Esophagus squamous epithelium (tissue), 5 donors: ENCODE results near the gene ADGRG3. TPM values are rescaled to one million over a fixed set of nuclear protein-coding genes. Genes with fewer than 3 reads are reported as not detected.

Experiments used
- DNase-seq: peaks from one replicate; lab custom pipeline; 2025; lab: John Stamatoyannopoulos, UW
- H3K27ac ChIP-seq, 4 donors: fragments of 200-600 bp; sonication (generic); one replicate each; pipeline ENCODE4 v1.5.1; 2016 to 2019; ENCODE audit warnings: mild to moderate bottlenecking in 1 of 4
- H3K27me3 ChIP-seq, 4 donors: fragments of 200-600 bp; sonication (generic); 1 replicate in 3 of 4; 2 replicates in 1 of 4; pipeline versions ENCODE4 v1.5.1 to v1.6.0; 2017 to 2021; ENCODE audit warnings: antibody characterized with exemption in 1 of 4
- H3K36me3 ChIP-seq, 3 donors: fragments of 200-600 bp; sonication (generic); one replicate each; pipeline ENCODE4 v1.5.1; 2016 to 2019
- H3K4me1 ChIP-seq, 3 donors: fragments of 200-600 bp; sonication (generic); one replicate each; pipeline ENCODE4 v1.5.1; 2017 to 2019
- H3K4me3 ChIP-seq, 4 donors: fragments of 200-600 bp; sonication (generic); 1 replicate in 3 of 4; 2 replicates in 1 of 4; pipeline ENCODE4 v1.5.1; 2016 to 2019; ENCODE audit warnings: mild to moderate bottlenecking in 2 of 4, moderate library complexity in 1 of 4
- H3K9me3 ChIP-seq, 3 donors: fragments of 200-600 bp; sonication (generic); one replicate each; pipeline ENCODE4 v1.5.1; 2016 to 2019
- CTCF ChIP-seq, 6 experiments: fragments of 450-650 bp in 4 of 6; fragments of 200-600 bp in 2 of 6; sonication (generic) in 2 of 6; IDR thresholded peaks; one replicate each; pipeline ENCODE4 v1.5.1; 2016 to 2019; ENCODE audit warnings: antibody characterized with exemption in 6 of 6, mild to moderate bottlenecking in 4 of 6, moderate library complexity in 4 of 6
- POLR2A ChIP-seq, 4 donors: fragments of 450-650 bp; IDR thresholded peaks; one replicate each; pipeline ENCODE4 v1.6.1; 2017; ENCODE audit warnings: antibody characterized with exemption in 4 of 4, mild to moderate bottlenecking in 4 of 4, moderate library complexity in 3 of 4
- WGBS, 2 donors: methylation state at CpG; one replicate each; pipeline ENCODE4 v1.1.5; 2018; 5-methylcytosine and 5-hydroxymethylcytosine counted together
- intact Hi-C: fragments of 100-400 bp; cut with DNase I; formaldehyde crosslinking; loops from one replicate; pipeline ENCODE4 v1.15.0; 2022
- total RNA-seq, 4 donors: library from RNA; depleted of rRNA; stranded (reverse); fragments of >200 nt; gene quantifications; one replicate each; pipeline ENCODE4 v1.1.0, GENCODE V29; 2016
- donor health status: DM: yes; HTN: yes; CAD: no.

ADGRG3 gene
- total RNA-seq, 4 donors from 2014 or later = 1.5 to 3.9 (median 2.1) TPM; not detected in 1

- DNase-seq = no peak
- no peaks in the 10 kb centered on the region for H3K4me1 ChIP-seq
- WGBS, 2 donors = 43 to 75% methylated on average over 4 of the region's 4 CpGs
- no peaks in the 10 kb centered on the region for H3K36me3 ChIP-seq
- H3K4me3 ChIP-seq = no peak overlapping the region
- no peaks in the 10 kb centered on the region for H3K9me3 ChIP-seq
- H3K27me3 ChIP-seq = peaks cover 0 to 19% (median 0%) of the 10 kb centered on the region in 4 donors
- TF ChIP-seq CTCF (IDR thresholded peaks at IDR 0.05) (no peak), POLR2A (IDR thresholded peaks at IDR 0.05) (no peak)
- no peak overlapping the region for H3K27ac ChIP-seq
- intact Hi-C loops = no loop called here
These were observed 18.5 kb downstream of the ADGRG3 start for GRCh38 chr16:57686577-57686976.

- H3K9me3 ChIP-seq = no peaks in the 10 kb centered on the region
- no peak for DNase-seq
- no peaks in the 10 kb centered on the region for H3K4me1 ChIP-seq
- H3K4me3 ChIP-seq = no peak overlapping the region
- intact Hi-C loops = no loop called here
- H3K27ac ChIP-seq = no peak overlapping the region
- no peak for TF ChIP-seq CTCF (IDR thresholded peaks at IDR 0.05)
- TF ChIP-seq POLR2A (IDR thresholded peaks at IDR 0.05) = no peak
- H3K27me3 ChIP-seq = peaks cover 0 to 19% (median 0%) of the 10 kb centered on the region in 4 donors
- WGBS, 2 donors = 84 to 91% methylated on average over 3 of the region's 3 CpGs
- no peaks in the 10 kb centered on the region for H3K36me3 ChIP-seq
These were observed 19.3 kb downstream of the ADGRG3 start for GRCh38 chr16:57687363-57687929.

GRCh38 chr16:57688487-57688986 is 20.4 kb downstream of the ADGRG3 start:
- no peak overlapping the region for H3K4me3 ChIP-seq
- intact Hi-C loops = no loop called here
- TF ChIP-seq POLR2A (IDR thresholded peaks at IDR 0.05) = no peak
- H3K4me1 ChIP-seq = no peaks in the 10 kb centered on the region
- H3K9me3 ChIP-seq = no peaks in the 10 kb centered on the region
- peaks cover 0 to 19% (median 0%) of the 10 kb centered on the region in 4 donors for H3K27me3 ChIP-seq
- no peaks in the 10 kb centered on the region for H3K36me3 ChIP-seq
- 68 to 80% methylated on average over 1 to 2 of the region's 4 CpGs for WGBS, 2 donors
- no peak for DNase-seq
- no peak overlapping the region for H3K27ac ChIP-seq

- intact Hi-C loops = no loop called here
- Histone ChIP-seq H3K36me3 (no peaks in the 10 kb centered on the region), H3K27me3 (peaks cover 0 to 19% (median 0%) of the 10 kb centered on the region in 4 donors), H3K27ac (no peak overlapping the region), H3K4me1 (no peaks in the 10 kb centered on the region), H3K4me3 (no peak overlapping the region), H3K9me3 (no peaks in the 10 kb centered on the region)
- no peak for DNase-seq
- 44 to 60% methylated on average over 8 to 9 of the region's 15 CpGs for WGBS, 2 donors
- TF ChIP-seq POLR2A (IDR thresholded peaks at IDR 0.05) (no peak), CTCF (IDR thresholded peaks at IDR 0.05) (no peak)
These were observed 21.1 kb downstream of the ADGRG3 start for GRCh38 chr16:57688987-57689761.

- Histone ChIP-seq H3K36me3 (no peaks in the 10 kb centered on the region), H3K27ac (no peak overlapping the region), H3K9me3 (no peaks in the 10 kb centered on the region), H3K4me1 (no peaks in the 10 kb centered on the region), H3K4me3 (no peak overlapping the region), H3K27me3 (peaks cover 0 to 19% (median 0%) of the 10 kb centered on the region in 4 donors)
- intact Hi-C loops = no loop called here
- no peak for TF ChIP-seq CTCF (IDR thresholded peaks at IDR 0.05)
- TF ChIP-seq POLR2A (IDR thresholded peaks at IDR 0.05) = no peak
- no peak for DNase-seq
- 56 to 72% methylated on average over 7 to 12 of the region's 13 CpGs for WGBS, 2 donors
These were observed 21.9 kb downstream of the ADGRG3 start for GRCh38 chr16:57689762-57690558.
